Measurements from ENCODE around the gene NECTIN1.

DNA sequence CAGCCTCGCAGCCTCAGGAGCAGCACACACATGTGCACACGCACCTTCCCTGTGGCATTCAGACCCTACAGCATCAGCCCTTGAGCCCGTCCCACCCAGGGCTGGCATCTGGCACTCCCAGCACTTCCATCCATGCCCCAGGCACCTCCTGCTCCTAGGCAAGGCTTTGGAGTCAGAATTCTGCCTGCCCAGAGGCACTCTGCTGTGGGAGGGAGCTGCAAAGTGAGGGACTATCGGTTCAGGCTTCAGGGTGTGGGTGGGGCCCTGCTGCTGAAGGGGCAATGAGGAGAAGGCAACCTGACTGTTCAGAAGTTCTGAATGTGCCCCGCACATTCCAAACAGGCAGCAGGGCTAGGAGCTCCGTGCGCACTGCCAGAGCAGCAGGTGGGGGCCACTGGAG lies 39.7 kb downstream of the NECTIN1 start:
- TF ChIP-seq, protein P1, sequence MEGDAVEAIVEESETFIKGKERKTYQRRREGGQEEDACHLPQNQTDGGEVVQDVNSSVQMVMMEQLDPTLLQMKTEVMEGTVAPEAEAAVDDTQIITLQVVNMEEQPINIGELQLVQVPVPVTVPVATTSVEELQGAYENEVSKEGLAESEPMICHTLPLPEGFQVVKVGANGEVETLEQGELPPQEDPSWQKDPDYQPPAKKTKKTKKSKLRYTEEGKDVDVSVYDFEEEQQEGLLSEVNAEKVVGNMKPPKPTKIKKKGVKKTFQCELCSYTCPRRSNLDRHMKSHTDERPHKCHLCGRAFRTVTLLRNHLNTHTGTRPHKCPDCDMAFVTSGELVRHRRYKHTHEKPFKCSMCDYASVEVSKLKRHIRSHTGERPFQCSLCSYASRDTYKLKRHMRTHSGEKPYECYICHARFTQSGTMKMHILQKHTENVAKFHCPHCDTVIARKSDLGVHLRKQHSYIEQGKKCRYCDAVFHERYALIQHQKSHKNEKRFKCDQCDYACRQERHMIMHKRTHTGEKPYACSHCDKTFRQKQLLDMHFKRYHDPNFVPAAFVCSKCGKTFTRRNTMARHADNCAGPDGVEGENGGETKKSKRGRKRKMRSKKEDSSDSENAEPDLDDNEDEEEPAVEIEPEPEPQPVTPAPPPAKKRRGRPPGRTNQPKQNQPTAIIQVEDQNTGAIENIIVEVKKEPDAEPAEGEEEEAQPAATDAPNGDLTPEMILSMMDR (conservative IDR thresholded peaks at IDR 0.05; ENCODE audit: low read depth, low read length), result no peak
- no peak for TF ChIP-seq EZH2phosphoT487 (IDR thresholded peaks at IDR 0.05; ENCODE audit: borderline replicate concordance, low read length)

Measured in PC-3 (cell line).